Panc1 (cell line): ENCODE data around the gene PPP4C. TPM values are rescaled to one million over a fixed set of nuclear protein-coding genes. Genes with fewer than 3 reads are reported as not detected.

ENCODE experiments used
- ATAC-seq: fragments of 200-7000 bp; cut with Tn5 transposase; 2 replicates; pipeline ENCODE4 v1.9.1; 2020; ENCODE audit warnings: mild to moderate bottlenecking, moderate library complexity
- BruUV-seq: library from RNA; stranded (reverse); fragments of 400-500 nt; replicated peaks from 2 replicates; lab custom pipeline; 2021; lab: Mats Ljungman, UMichigan
- CTCF ChIA-PET: fragments of 300-600 bp; sonication (Branson Sonifier 250); formaldehyde crosslinking; loops from one replicate; lab custom pipeline; 2022; ENCODE audit warnings: antibody characterized with exemption; lab: Charles Lee
- POLR2A ChIA-PET: fragments of 300-600 bp; sonication (Branson Sonifier 250); formaldehyde crosslinking; loops from one replicate; lab custom pipeline; 2022; ENCODE audit warnings: antibody characterized with exemption; lab: Charles Lee
- DNase-seq: peaks from one replicate; pipeline ENCODE4 v3.0.0-alpha.2; 2010; ENCODE audit warnings: low read depth, low spot score
- H3K27ac ChIP-seq: 2 replicates; pipeline ENCODE4 v1.5.1; 2011; ENCODE audit warnings: mild to moderate bottlenecking, low read length, inconsistent platforms
- H3K27me3 ChIP-seq: fragments of 200-500 bp; sonication (Bioruptor generic); 2 replicates; pipeline ENCODE4 v1.6.0; 2014; ENCODE audit warnings: low read length, inconsistent platforms; ENCODE audit not compliant: control insufficient read depth, insufficient read depth
- H3K36me3 ChIP-seq: fragments of 200-500 bp; sonication (Bioruptor generic); 2 replicates; pipeline ENCODE4 v1.5.1; 2014; ENCODE audit warnings: inconsistent platforms, mild to moderate bottlenecking, low read length, moderate library complexity; ENCODE audit not compliant: control insufficient read depth, insufficient read depth
- H3K4me1 ChIP-seq: 2 replicates; pipeline ENCODE4 v1.5.1; 2011; ENCODE audit warnings: inconsistent platforms, mild to moderate bottlenecking, low read length, moderate library complexity; ENCODE audit not compliant: control insufficient read depth, insufficient read depth
- H3K4me3 ChIP-seq, 2 experiments: 2 replicates each; pipeline ENCODE4 v1.5.1; 2011 to 2012; ENCODE audit warnings: low read depth in 2 of 2, low read length in 2 of 2, mild to moderate bottlenecking in 2 of 2, inconsistent platforms in 1 of 2, moderate library complexity in 1 of 2
- H3K9me3 ChIP-seq: fragments of 200-500 bp; sonication (Bioruptor generic); 2 replicates; pipeline ENCODE4 v1.5.1; 2014; ENCODE audit warnings: low read depth, mild to moderate bottlenecking, inconsistent platforms, low read length, moderate library complexity; ENCODE audit not compliant: control insufficient read depth, insufficient read depth
- POLR2AphosphoS5 ChIP-seq: IDR thresholded peaks from 2 replicates; pipeline ENCODE4 v1.6.1; 2012; ENCODE audit warnings: mild to moderate bottlenecking, low read depth, low read length, moderate library complexity
- SIN3A ChIP-seq: IDR thresholded peaks from 2 replicates; pipeline ENCODE4 v1.6.1; 2012; ENCODE audit warnings: low read depth, mild to moderate bottlenecking, low read length, moderate library complexity, borderline replicate concordance; ENCODE audit not compliant: insufficient read depth
- TCF7L2 ChIP-seq: IDR thresholded peaks from 2 replicates; pipeline ENCODE4 v1.6.1; 2011; ENCODE audit warnings: mild to moderate bottlenecking, low read depth, low read length, inconsistent platforms
- in situ Hi-C: cut with HindIII; loops from 2 replicates; pipeline ENCODE4 v1.10.0; 2016; ENCODE audit warnings: low sequenced_read_pairs, low pct_unique_long_range_greater_than_20kb
- intact Hi-C: fragments of 100-400 bp; cut with micrococcal nuclease; formaldehyde crosslinking; loops from one replicate; pipeline ENCODE4 v1.10.0; 2022; ENCODE audit not compliant: unreplicated experiment
- total RNA-seq: library from RNA; stranded (reverse); gene quantifications from one replicate; pipeline ENCODE4 v1.2.1, GENCODE V29; 2021; ENCODE audit not compliant: unreplicated experiment
- TF ChIP-seq, protein P1 (sequence below), 2 experiments: IDR thresholded peaks; 2 replicates each; pipeline ENCODE4 v1.6.1; 2011 to 2012; ENCODE audit warnings: low read depth in 2 of 2, control low read depth in 1 of 2, low read length in 1 of 2, mild to moderate bottlenecking in 1 of 2, moderate library complexity in 1 of 2; ENCODE audit not compliant: insufficient read depth in 1 of 2
- TF ChIP-seq, protein P2 (sequence below): fragments of 450-650 bp; IDR thresholded peaks from 2 replicates; pipeline ENCODE4 v1.5.1; 2017; ENCODE audit warnings: mild to moderate bottlenecking

The PPP4C gene
- total RNA-seq, 1 experiment from 2014 or later, result 186 TPM

DNA sequence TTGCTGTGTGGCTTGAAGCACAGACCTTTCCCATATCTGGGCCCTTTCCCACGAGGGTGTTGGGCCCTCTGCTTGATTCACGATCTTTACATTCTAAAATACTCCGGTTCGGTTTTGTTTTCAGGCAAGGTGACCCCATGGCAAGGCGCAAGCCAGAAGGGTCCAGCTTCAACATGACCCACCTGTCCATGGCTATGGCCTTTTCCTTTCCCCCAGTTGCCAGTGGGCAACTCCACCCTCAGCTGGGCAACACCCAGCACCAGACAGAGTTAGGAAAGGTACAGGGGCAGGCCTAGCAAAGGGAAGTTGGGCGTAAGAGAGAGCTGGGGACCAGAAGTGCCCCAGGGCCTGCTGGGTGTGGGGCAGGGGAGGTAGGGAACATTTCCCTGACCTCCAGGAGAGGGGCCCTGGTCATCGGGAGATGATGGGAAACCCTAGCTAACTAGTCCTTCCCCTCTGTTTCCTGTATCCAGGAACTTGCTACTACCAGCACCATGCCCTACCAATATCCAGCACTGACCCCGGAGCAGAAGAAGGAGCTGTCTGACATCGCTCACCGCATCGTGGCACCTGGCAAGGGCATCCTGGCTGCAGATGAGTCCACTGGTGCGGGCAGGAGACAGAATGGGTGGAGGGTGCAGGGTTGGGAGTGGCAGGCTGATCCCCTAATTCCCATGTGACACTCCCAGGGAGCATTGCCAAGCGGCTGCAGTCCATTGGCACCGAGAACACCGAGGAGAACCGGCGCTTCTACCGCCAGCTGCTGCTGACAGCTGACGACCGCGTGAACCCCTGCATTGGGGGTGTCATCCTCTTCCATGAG, 8.8 kb upstream of the PPP4C start:
- BruUV-seq, result no TSS peak
- in situ Hi-C loops, result no loop called here
- Histone ChIP-seq H3K4me3 (peak overlapping the region; percentile 90 to 92), H3K4me1 (peaks cover 43% of the 10 kb centered on the region), H3K9me3 (no peaks in the 10 kb centered on the region), H3K36me3 (peaks cover 35% of the 10 kb centered on the region), H3K27ac (peak overlapping the region; percentile 96), H3K27me3 (no peaks in the 10 kb centered on the region)
- no peak for TF ChIP-seq SIN3A
- peak; percentile 6; the same call in 1 of the 2 replicates for TF ChIP-seq POLR2AphosphoS5
- intact Hi-C loops, result no loop called here
- ChIA-PET POLR2A (interaction anchor here (0.5 to 0.6 kb wide), 2 partner anchors 105 to 341 kb away, joined by 5 to 10 read pairs; partner anchors contain the start of gene ZNF771), CTCF (interaction anchor here (0.6 to 0.8 kb wide), 2 partner anchors 8 to 12 kb away, joined by 3 read pairs; no protein-coding TSS in a partner anchor)
- ATAC-seq, result no peak
- no peak for DNase-seq

DNA sequence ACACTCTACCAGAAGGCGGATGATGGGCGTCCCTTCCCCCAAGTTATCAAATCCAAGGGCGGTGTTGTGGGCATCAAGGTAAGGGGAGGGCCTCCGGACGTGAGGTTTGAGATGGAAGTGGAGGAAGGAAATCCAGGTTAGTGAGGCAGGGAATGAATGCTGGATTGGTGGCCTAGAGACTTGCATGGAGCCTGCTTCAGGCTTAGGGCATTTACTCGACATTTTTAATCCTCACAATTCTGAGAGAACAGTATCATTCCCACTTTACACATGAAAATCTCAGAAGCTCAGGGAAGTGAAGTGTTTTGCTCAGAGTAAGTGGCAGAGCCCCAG, 8.2 kb upstream of the PPP4C start:
- POLR2A ChIA-PET, result interaction anchor here (0.5 kb wide), 1 partner anchor 105 kb away, joined by 10 read pairs; no protein-coding TSS in a partner anchor
- TF ChIP-seq POLR2AphosphoS5 (no peak), SIN3A (no peak), TCF7L2 (no peak)
- TF ChIP-seq, protein P1, sequence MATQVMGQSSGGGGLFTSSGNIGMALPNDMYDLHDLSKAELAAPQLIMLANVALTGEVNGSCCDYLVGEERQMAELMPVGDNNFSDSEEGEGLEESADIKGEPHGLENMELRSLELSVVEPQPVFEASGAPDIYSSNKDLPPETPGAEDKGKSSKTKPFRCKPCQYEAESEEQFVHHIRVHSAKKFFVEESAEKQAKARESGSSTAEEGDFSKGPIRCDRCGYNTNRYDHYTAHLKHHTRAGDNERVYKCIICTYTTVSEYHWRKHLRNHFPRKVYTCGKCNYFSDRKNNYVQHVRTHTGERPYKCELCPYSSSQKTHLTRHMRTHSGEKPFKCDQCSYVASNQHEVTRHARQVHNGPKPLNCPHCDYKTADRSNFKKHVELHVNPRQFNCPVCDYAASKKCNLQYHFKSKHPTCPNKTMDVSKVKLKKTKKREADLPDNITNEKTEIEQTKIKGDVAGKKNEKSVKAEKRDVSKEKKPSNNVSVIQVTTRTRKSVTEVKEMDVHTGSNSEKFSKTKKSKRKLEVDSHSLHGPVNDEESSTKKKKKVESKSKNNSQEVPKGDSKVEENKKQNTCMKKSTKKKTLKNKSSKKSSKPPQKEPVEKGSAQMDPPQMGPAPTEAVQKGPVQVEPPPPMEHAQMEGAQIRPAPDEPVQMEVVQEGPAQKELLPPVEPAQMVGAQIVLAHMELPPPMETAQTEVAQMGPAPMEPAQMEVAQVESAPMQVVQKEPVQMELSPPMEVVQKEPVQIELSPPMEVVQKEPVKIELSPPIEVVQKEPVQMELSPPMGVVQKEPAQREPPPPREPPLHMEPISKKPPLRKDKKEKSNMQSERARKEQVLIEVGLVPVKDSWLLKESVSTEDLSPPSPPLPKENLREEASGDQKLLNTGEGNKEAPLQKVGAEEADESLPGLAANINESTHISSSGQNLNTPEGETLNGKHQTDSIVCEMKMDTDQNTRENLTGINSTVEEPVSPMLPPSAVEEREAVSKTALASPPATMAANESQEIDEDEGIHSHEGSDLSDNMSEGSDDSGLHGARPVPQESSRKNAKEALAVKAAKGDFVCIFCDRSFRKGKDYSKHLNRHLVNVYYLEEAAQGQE (IDR thresholded peaks at IDR 0.05; ENCODE audit: insufficient read depth in 1 of 2, low read depth in 2 of 2, low read length in 1 of 2), result no peak
- TF ChIP-seq, protein P2, sequence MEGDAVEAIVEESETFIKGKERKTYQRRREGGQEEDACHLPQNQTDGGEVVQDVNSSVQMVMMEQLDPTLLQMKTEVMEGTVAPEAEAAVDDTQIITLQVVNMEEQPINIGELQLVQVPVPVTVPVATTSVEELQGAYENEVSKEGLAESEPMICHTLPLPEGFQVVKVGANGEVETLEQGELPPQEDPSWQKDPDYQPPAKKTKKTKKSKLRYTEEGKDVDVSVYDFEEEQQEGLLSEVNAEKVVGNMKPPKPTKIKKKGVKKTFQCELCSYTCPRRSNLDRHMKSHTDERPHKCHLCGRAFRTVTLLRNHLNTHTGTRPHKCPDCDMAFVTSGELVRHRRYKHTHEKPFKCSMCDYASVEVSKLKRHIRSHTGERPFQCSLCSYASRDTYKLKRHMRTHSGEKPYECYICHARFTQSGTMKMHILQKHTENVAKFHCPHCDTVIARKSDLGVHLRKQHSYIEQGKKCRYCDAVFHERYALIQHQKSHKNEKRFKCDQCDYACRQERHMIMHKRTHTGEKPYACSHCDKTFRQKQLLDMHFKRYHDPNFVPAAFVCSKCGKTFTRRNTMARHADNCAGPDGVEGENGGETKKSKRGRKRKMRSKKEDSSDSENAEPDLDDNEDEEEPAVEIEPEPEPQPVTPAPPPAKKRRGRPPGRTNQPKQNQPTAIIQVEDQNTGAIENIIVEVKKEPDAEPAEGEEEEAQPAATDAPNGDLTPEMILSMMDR, result no peak
- no peak for DNase-seq
- Histone ChIP-seq H3K27me3 (no peaks in the 10 kb centered on the region), H3K36me3 (peaks cover 35% of the 10 kb centered on the region), H3K4me3 (peak overlapping the region; percentile 90 to 92), H3K27ac (peak overlapping the region; percentile 96), H3K4me1 (peaks cover 43% of the 10 kb centered on the region), H3K9me3 (no peaks in the 10 kb centered on the region)
- ATAC-seq, result no peak
- no TSS peak for BruUV-seq
- intact Hi-C loops, result no loop called here
- in situ Hi-C loops, result no loop called here
- CTCF ChIA-PET, result no interaction called here

DNA sequence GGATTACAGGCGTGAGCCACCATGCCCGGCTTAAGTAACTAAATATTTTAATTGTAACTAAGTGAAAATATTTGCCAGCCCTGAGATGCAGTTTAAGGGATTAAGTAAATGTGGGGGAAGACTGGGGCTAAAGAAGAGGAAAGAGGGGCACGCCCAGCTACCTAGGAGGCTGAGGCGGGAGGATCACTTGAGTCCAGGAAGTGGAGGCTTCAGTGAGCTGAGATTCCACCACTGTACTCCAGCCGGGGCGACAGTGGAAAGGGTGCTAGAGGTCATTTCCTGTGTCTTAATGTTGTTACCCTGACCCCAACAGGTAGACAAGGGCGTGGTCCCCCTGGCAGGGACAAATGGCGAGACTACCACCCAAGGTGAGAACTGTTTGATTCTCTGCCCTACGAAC, 7.5 kb upstream of the PPP4C start:
- peak overlapping the region; percentile 90 to 92 for H3K4me3 ChIP-seq
- in situ Hi-C loops, result no loop called here
- CTCF ChIA-PET, result no interaction called here

More for the DNA sequence above, 7.5 kb upstream of the PPP4C start:
- Histone ChIP-seq H3K36me3 (peaks cover 35% of the 10 kb centered on the region), H3K27ac (peak overlapping the region; percentile 77), H3K27me3 (no peaks in the 10 kb centered on the region), H3K4me1 (peaks cover 40% of the 10 kb centered on the region), H3K9me3 (no peaks in the 10 kb centered on the region)
- ATAC-seq (no peak), DNase-seq (no peak)
- TF ChIP-seq, protein P2, result no peak
- TF ChIP-seq SIN3A (no peak), POLR2AphosphoS5 (no peak), TCF7L2 (no peak)
- TF ChIP-seq, protein P1 (IDR thresholded peaks at IDR 0.05; ENCODE audit: insufficient read depth in 1 of 2, low read depth in 2 of 2, low read length in 1 of 2), result no peak
- POLR2A ChIA-PET, result no interaction called here
- no TSS peak for BruUV-seq
- intact Hi-C loops, result no loop called here
